22Rv1 (cell line): Measurements from ENCODE around the gene HS6ST3.
A peak's percentile ranks its signal among the peaks of the same experiment; 100 is the strongest.
"Not testable (repeated sequence)": the region's sequence is repeated elsewhere in the genome, so short reads cannot be mapped to it uniquely, and the experiment has no call there.

Experiments
- H3K27ac ChIP-seq: fragments of 450-650 bp; 2 replicates; pipeline ENCODE4 v1.5.1; 2017
- ZFX ChIP-seq: fragments of 450-650 bp; IDR thresholded peaks from 2 replicates; pipeline ENCODE4 v1.6.1; 2017; ENCODE audit warnings: antibody characterized with exemption, borderline replicate concordance
- TF ChIP-seq, protein P1 (sequence below): fragments of 450-650 bp; IDR thresholded peaks from 2 replicates; pipeline ENCODE4 v1.5.1; 2017; ENCODE audit warnings: mild to moderate bottlenecking

Gene HS6ST3

DNA sequence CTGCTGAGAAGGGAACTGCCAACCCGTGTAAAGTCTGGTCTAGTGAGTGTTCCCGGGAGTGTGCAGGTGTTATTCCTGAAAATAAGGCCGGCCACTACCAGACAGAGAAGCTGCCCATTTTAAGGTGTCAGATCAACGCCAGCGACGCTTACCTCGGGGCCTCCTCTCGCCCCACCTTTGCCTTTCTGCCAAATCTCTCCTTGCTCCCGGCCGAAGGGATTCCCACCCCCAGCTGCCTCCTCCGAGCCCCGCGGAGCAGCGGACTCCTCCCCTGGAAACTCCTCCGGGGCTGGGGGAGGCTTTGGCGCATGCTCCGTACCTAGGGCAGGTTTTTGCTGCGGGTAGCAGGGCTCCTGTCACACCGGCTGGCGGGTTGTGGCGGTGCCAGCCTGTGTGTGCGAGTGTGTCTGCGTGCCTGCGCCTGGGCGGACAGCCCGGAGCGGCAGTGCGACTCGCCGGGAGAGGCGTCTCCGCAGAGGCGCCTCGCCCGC, at the start of gene HS6ST3:
HS6ST3 (plus strand) TSS at position 359 of the 491 bp plus-strand sequence.
- no peak within 1 kb of the TSS for H3K27ac ChIP-seq
- TF ChIP-seq, protein P1, sequence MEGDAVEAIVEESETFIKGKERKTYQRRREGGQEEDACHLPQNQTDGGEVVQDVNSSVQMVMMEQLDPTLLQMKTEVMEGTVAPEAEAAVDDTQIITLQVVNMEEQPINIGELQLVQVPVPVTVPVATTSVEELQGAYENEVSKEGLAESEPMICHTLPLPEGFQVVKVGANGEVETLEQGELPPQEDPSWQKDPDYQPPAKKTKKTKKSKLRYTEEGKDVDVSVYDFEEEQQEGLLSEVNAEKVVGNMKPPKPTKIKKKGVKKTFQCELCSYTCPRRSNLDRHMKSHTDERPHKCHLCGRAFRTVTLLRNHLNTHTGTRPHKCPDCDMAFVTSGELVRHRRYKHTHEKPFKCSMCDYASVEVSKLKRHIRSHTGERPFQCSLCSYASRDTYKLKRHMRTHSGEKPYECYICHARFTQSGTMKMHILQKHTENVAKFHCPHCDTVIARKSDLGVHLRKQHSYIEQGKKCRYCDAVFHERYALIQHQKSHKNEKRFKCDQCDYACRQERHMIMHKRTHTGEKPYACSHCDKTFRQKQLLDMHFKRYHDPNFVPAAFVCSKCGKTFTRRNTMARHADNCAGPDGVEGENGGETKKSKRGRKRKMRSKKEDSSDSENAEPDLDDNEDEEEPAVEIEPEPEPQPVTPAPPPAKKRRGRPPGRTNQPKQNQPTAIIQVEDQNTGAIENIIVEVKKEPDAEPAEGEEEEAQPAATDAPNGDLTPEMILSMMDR: no peak
- no peak for TF ChIP-seq ZFX

DNA sequence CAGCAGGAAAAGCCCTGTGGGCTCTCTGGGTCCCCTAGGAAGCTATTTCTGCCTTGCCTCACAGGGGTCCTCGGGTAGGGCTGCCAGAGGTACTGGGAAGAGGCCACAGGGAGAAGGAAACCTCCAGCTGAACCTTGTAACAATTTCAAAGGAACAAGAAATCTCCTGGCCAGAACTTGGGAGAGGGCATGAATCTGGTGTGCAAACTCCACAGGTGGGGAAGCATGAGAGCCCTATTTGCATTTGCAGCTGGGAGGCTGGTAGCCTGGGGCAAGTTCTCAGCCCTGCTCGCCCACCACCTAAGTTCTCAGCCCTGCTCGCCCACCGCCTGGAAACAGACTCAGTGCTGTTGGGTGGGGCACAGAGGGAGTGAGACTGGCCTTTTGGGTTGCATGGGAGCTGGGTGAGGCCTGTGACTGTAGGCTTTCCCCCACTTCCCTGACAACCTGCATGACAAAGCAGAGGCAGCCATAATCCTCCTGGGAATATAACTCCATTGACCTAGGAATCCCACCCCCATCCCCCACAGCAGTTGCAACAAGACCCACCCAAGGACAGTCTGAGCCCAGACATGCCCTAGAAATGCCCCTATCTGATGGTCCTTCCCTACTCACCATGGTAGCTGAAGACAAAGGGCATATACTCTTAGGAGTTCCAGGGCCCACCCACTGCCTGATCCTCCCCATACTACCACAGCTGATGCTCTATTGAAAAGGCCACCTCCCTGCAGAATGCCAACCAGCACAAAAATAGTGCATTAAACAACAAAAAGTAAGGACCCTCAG, 48.4 kb upstream of the HS6ST3 start:
- no peak overlapping the region for H3K27ac ChIP-seq
- TF ChIP-seq, protein P1: no peak
- no peak for TF ChIP-seq ZFX

DNA sequence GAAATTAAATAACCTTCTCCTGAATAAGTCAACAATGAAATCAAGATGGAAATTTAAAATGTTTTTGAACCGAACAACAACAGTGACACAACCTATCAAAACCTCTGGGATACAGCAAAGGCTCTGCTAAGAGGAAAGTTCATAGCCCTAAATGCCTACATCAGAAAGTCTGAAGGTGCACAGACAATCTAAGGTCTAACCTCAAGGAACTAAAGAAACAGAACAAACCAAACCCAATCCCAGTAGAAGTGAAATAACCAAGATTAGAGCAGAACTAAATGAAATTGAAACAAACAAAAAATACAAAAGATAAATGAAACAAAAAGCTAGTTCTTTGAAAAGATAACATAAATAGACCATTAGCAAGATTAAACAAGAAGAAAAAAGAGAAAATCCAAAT, 45.7 kb upstream of the HS6ST3 start:
- TF ChIP-seq, protein P1: no peak
- TF ChIP-seq ZFX: no peak
- H3K27ac ChIP-seq: no peak overlapping the region

- H3K27ac ChIP-seq: not testable (repeated sequence)
These were observed 43.3 kb upstream of the HS6ST3 start for GRCh38 chr13:96046449-96047126.

- H3K27ac ChIP-seq: not testable (repeated sequence)
These were observed 39.0 kb upstream of the HS6ST3 start for GRCh38 chr13:96050955-96051354.

- H3K27ac ChIP-seq: not testable (repeated sequence)
These were observed 38.4 kb upstream of the HS6ST3 start for GRCh38 chr13:96051491-96051890.

- not testable (repeated sequence) for H3K27ac ChIP-seq
These were observed 38.0 kb upstream of the HS6ST3 start for GRCh38 chr13:96051946-96052345.

DNA sequence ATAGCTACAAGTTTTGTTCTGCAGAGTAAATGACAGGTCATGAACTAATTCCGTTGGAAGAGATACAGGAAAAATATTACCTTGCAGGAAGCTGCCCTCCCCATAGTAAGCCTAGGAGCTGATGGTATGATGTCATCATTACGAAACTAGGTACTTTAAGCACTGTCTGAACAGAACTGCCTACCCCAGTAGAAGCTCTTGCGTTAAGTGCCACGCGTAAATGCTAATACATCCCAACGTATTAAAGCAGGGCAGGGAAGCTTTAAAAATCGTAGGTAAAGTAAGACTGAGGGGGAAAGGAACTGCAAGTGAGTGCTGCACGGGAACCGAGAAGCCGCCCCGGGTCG, 37.3 kb upstream of the HS6ST3 start:
- peak overlapping the region; percentile 90 for H3K27ac ChIP-seq

GRCh38 chr13:96053003-96053703, 36.8 kb upstream of the HS6ST3 start, which contains the start of gene UGGT2:
TSS of gene UGGT2 (minus strand) at chr13:96053401. CDS start at chr13:96053312, 89 bp downstream.
- peak within 1 kb of the TSS; percentile 90 for H3K27ac ChIP-seq
- TF ChIP-seq, protein P1: no peak

More for the DNA sequence above, 37.3 kb upstream of the HS6ST3 start:
- no peak for TF ChIP-seq ZFX
- TF ChIP-seq, protein P1: no peak
